ENCODE measurements around the gene PTPRN.

The PTPRN gene

DNA sequence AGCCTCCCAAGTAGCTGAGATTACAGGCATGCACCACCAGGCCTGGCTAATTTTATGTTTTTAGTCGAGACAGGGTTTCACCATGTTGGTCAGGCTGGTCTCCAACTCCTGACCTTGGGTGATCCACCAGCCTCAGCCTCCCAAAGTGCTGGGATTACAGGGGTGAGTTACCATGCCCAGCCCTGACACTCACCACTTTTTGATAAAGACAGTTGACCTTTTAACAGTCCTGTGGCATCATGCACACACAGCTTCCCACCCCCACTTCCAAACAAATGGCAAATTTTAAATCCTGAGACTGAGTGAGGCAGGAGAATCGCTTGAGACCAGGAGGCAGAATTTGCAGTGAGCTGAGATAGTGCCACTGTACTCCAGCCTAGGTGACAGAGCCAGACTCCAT, 36.2 kb downstream of the PTPRN start:
- H3K79me2 ChIP-seq (ENCODE audit: insufficient read depth, low read depth): no peaks in the 10 kb centered on the region
- no peak overlapping the region for H3K4me2 ChIP-seq
- no peak overlapping the region for H3K9ac ChIP-seq
- H3K27ac ChIP-seq: no peak overlapping the region
- TF ChIP-seq, protein P1, sequence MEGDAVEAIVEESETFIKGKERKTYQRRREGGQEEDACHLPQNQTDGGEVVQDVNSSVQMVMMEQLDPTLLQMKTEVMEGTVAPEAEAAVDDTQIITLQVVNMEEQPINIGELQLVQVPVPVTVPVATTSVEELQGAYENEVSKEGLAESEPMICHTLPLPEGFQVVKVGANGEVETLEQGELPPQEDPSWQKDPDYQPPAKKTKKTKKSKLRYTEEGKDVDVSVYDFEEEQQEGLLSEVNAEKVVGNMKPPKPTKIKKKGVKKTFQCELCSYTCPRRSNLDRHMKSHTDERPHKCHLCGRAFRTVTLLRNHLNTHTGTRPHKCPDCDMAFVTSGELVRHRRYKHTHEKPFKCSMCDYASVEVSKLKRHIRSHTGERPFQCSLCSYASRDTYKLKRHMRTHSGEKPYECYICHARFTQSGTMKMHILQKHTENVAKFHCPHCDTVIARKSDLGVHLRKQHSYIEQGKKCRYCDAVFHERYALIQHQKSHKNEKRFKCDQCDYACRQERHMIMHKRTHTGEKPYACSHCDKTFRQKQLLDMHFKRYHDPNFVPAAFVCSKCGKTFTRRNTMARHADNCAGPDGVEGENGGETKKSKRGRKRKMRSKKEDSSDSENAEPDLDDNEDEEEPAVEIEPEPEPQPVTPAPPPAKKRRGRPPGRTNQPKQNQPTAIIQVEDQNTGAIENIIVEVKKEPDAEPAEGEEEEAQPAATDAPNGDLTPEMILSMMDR (conservative IDR thresholded peaks at IDR 0.05; ENCODE audit: low read depth, low read length): no peak
- H3K27me3 ChIP-seq (ENCODE audit: insufficient read depth, low read depth): no peaks in the 10 kb centered on the region
- H4K20me1 ChIP-seq (ENCODE audit: insufficient read depth): no peaks in the 10 kb centered on the region
- H2AFZ ChIP-seq (ENCODE audit: low read depth): no peak overlapping the region
- no peaks in the 10 kb centered on the region for H3K36me3 ChIP-seq (ENCODE audit: insufficient read depth)
- peaks cover 12% of the 10 kb centered on the region for H3K4me1 ChIP-seq (ENCODE audit: low read depth, poor library complexity, severe bottlenecking)
- H3K4me3 ChIP-seq (IDR thresholded peaks at IDR 0.05; ENCODE audit: insufficient read depth, low read depth, low read length): no peak overlapping the region

DNA sequence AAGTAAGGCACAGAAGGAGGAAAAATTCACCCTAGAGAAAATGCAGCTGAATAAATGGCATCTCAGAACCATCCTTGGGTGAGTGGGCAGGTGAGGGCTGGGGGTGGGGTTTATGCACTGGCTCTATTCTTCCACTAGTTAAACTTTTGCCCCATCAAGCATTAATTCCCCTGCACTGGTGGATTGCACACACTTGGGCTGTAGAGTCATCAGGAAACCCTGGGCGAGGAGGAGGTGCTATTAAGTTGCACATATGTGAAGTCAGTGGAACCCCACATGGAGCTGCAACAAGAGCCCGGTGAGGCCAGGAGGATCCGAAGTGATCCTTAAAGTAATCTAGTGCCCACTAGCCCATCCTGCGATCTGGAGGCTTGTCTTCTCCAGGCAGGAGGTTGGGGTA, 36.8 kb downstream of the PTPRN start:
- no peaks in the 10 kb centered on the region for H4K20me1 ChIP-seq (ENCODE audit: insufficient read depth)
- H3K4me1 ChIP-seq (ENCODE audit: low read depth, poor library complexity, severe bottlenecking): peaks cover 6% of the 10 kb centered on the region
- TF ChIP-seq, protein P1 (conservative IDR thresholded peaks at IDR 0.05; ENCODE audit: low read depth, low read length): no peak
- H3K9ac ChIP-seq: no peak overlapping the region
- no peak overlapping the region for H3K4me3 ChIP-seq (IDR thresholded peaks at IDR 0.05; ENCODE audit: insufficient read depth, low read depth, low read length)
- H3K79me2 ChIP-seq (ENCODE audit: insufficient read depth, low read depth): no peaks in the 10 kb centered on the region
- no peaks in the 10 kb centered on the region for H3K36me3 ChIP-seq (ENCODE audit: insufficient read depth)
- H3K4me2 ChIP-seq: no peak overlapping the region
- no peak overlapping the region for H3K27ac ChIP-seq
- no peaks in the 10 kb centered on the region for H3K27me3 ChIP-seq (ENCODE audit: insufficient read depth, low read depth)
- H2AFZ ChIP-seq (ENCODE audit: low read depth): no peak overlapping the region

DNA sequence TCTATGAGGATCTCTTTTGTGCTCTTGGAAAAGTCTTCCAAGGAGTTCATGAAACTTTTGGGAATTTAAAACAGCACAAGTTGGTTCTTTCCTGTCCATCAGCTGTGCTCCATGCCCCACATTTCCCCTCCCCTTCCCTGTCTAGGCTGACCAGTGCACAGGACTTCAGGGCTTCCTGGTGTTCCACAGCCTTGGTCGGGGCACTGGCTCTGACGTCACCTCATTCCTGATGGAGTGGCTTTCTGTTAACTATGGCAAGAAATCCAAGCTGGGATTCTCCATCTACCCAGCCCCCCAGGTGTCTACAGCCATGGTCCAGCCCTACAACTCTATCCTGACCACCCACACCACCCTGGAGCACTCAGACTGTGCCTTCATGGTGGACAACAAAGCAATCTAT, 38.2 kb downstream of the PTPRN start:
- Histone ChIP-seq H3K4me2 (no peak overlapping the region), H3K27ac (no peak overlapping the region), H3K36me3 (ENCODE audit: insufficient read depth) (no peaks in the 10 kb centered on the region), H3K79me2 (ENCODE audit: insufficient read depth, low read depth) (no peaks in the 10 kb centered on the region), H3K4me1 (ENCODE audit: low read depth, poor library complexity, severe bottlenecking) (no peaks in the 10 kb centered on the region), H3K27me3 (ENCODE audit: insufficient read depth, low read depth) (no peaks in the 10 kb centered on the region), H2AFZ (ENCODE audit: low read depth) (no peak overlapping the region), H3K4me3 (IDR thresholded peaks at IDR 0.05; ENCODE audit: insufficient read depth, low read depth, low read length) (no peak overlapping the region), H4K20me1 (ENCODE audit: insufficient read depth) (no peaks in the 10 kb centered on the region), H3K9ac (no peak overlapping the region)
- TF ChIP-seq, protein P1 (conservative IDR thresholded peaks at IDR 0.05; ENCODE audit: low read depth, low read length): no peak

DNA sequence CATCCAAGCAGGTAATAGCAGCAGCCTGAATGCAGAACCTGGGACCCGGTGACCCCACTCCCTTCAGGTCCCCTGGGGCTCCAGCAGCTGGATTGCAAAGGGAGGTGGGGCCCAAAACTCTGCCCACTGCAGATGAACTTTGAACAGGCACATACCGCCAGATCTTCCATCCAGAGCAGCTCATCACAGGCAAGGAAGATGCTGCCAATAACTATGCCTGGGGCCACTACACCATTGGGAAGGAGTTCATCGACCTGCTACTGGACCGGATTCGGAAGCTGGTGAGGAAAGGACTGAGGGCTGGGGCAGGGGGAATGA, 39.2 kb downstream of the PTPRN start:
- Histone ChIP-seq H4K20me1 (ENCODE audit: insufficient read depth) (no peaks in the 10 kb centered on the region), H3K79me2 (ENCODE audit: insufficient read depth, low read depth) (no peaks in the 10 kb centered on the region), H3K4me3 (IDR thresholded peaks at IDR 0.05; ENCODE audit: insufficient read depth, low read depth, low read length) (no peak overlapping the region), H3K4me2 (no peak overlapping the region), H3K27ac (no peak overlapping the region), H3K9ac (no peak overlapping the region), H3K4me1 (ENCODE audit: low read depth, poor library complexity, severe bottlenecking) (no peaks in the 10 kb centered on the region), H2AFZ (ENCODE audit: low read depth) (no peak overlapping the region), H3K27me3 (ENCODE audit: insufficient read depth, low read depth) (no peaks in the 10 kb centered on the region), H3K36me3 (ENCODE audit: insufficient read depth) (no peaks in the 10 kb centered on the region)
- TF ChIP-seq, protein P1 (conservative IDR thresholded peaks at IDR 0.05; ENCODE audit: low read depth, low read length): no peak

Measured in KMS-11 (cell line).